ENCODE results near the gene NBL1.

The NBL1 gene

GRCh38 chr1:19647643-19648042, 3.5 kb downstream of the NBL1 start (continued):
- no peak for TF ChIP-seq ZNF8 (CRISPR knock-in tag; IDR thresholded peaks at IDR 0.05)
- TF ChIP-seq CSRNP3 (CRISPR knock-in tag; IDR thresholded peaks at IDR 0.05): no peak

GRCh38 chr1:19648239-19648638, 4.1 kb downstream of the NBL1 start:
- TF ChIP-seq TCF4 (CRISPR knock-in tag; IDR thresholded peaks at IDR 0.05; ENCODE audit: borderline replicate concordance) (no peak), CREB5 (CRISPR knock-in tag; IDR thresholded peaks at IDR 0.05; ENCODE audit: low read depth) (no peak), ESRRG (CRISPR knock-in tag; IDR thresholded peaks at IDR 0.05) (no peak), ZNF565 (CRISPR knock-in tag; conservative IDR thresholded peaks at IDR 0.05; ENCODE audit: low read depth) (no peak)

GRCh38 chr1:19648689-19649088, 4.6 kb downstream of the NBL1 start:
- TF ChIP-seq ZNF70 (CRISPR knock-in tag; IDR thresholded peaks at IDR 0.05): no peak
- no peak for TF ChIP-seq ZC3H10 (CRISPR knock-in tag; IDR thresholded peaks at IDR 0.05)
- no peak for TF ChIP-seq GLIS3 (CRISPR knock-in tag; IDR thresholded peaks at IDR 0.05)
- TF ChIP-seq ESRRG (CRISPR knock-in tag; IDR thresholded peaks at IDR 0.05): no peak
- TF ChIP-seq ZFP3 (CRISPR knock-in tag; IDR thresholded peaks at IDR 0.05): no peak
- TF ChIP-seq TSHZ2 (CRISPR knock-in tag; IDR thresholded peaks at IDR 0.05): no peak
- no peak for TF ChIP-seq BACH2 (CRISPR knock-in tag; IDR thresholded peaks at IDR 0.05; ENCODE audit: borderline replicate concordance)
- no peak for TF ChIP-seq ZNF8 (CRISPR knock-in tag; IDR thresholded peaks at IDR 0.05)
- no peak for TF ChIP-seq TCF4 (CRISPR knock-in tag; IDR thresholded peaks at IDR 0.05; ENCODE audit: borderline replicate concordance)
- TF ChIP-seq SNAI2 (CRISPR knock-in tag; IDR thresholded peaks at IDR 0.05): no peak
- no peak for TF ChIP-seq RARB (CRISPR knock-in tag; IDR thresholded peaks at IDR 0.05)
- TF ChIP-seq CSRNP3 (CRISPR knock-in tag; IDR thresholded peaks at IDR 0.05): no peak
- ATAC-seq: no peak

More at GRCh38 chr1:19648239-19648638, 4.1 kb downstream of the NBL1 start:
- ATAC-seq: no peak

- peak; percentile 3; the same call in 2 of the 3 replicates for ATAC-seq
- TF ChIP-seq CSRNP3 (CRISPR knock-in tag; IDR thresholded peaks at IDR 0.05): no peak
- no peak for TF ChIP-seq ZNF70 (CRISPR knock-in tag; IDR thresholded peaks at IDR 0.05)
- no peak for TF ChIP-seq ESRRG (CRISPR knock-in tag; IDR thresholded peaks at IDR 0.05)
- TF ChIP-seq TSHZ2 (CRISPR knock-in tag; IDR thresholded peaks at IDR 0.05): no peak
- TF ChIP-seq ZFP30 (CRISPR knock-in tag; IDR thresholded peaks at IDR 0.05): no peak
- TF ChIP-seq CREB5 (CRISPR knock-in tag; IDR thresholded peaks at IDR 0.05; ENCODE audit: low read depth): no peak
- no peak for TF ChIP-seq PPARA (CRISPR knock-in tag; IDR thresholded peaks at IDR 0.05; ENCODE audit: borderline replicate concordance)
- no peak for TF ChIP-seq SNAI2 (CRISPR knock-in tag; IDR thresholded peaks at IDR 0.05)
- no peak for TF ChIP-seq ISL1 (CRISPR knock-in tag; IDR thresholded peaks at IDR 0.05)
- no peak for TF ChIP-seq TOX (CRISPR knock-in tag; IDR thresholded peaks at IDR 0.05; ENCODE audit: borderline replicate concordance)
- TF ChIP-seq OSR1 (CRISPR knock-in tag; IDR thresholded peaks at IDR 0.05): no peak
- no peak for TF ChIP-seq TCF4 (CRISPR knock-in tag; IDR thresholded peaks at IDR 0.05; ENCODE audit: borderline replicate concordance)
- no peak for TF ChIP-seq ZNF8 (CRISPR knock-in tag; IDR thresholded peaks at IDR 0.05)
- TF ChIP-seq ARNTL (CRISPR knock-in tag; IDR thresholded peaks at IDR 0.05; ENCODE audit: borderline replicate concordance, low read depth): no peak
- TF ChIP-seq CSDC2 (CRISPR knock-in tag; IDR thresholded peaks at IDR 0.05): no peak
- no peak for TF ChIP-seq RARB (CRISPR knock-in tag; IDR thresholded peaks at IDR 0.05)
- no peak for TF ChIP-seq GLIS3 (CRISPR knock-in tag; IDR thresholded peaks at IDR 0.05)
- TF ChIP-seq ZC3H10 (CRISPR knock-in tag; IDR thresholded peaks at IDR 0.05): no peak
These were observed 6.5 kb downstream of the NBL1 start for GRCh38 chr1:19650416-19651140.

Data from SK-N-SH treated with all-trans-retinoic acid at 6 μM for 48 hours (cell line).